Stomach (tissue), 4 donors: ENCODE measurements around the gene SLC26A2.

Experiments
- POLR2A ChIP-seq, 4 donors: fragments of 450-650 bp; IDR thresholded peaks; one replicate each; pipeline ENCODE4 v1.6.1; 2016; ENCODE audit warnings: antibody characterized with exemption in 4 of 4, control low read depth in 2 of 4, mild to moderate bottlenecking in 1 of 4, moderate library complexity in 1 of 4
- POLR2AphosphoS5 ChIP-seq, 3 donors: sonication (generic); formaldehyde crosslinking; IDR thresholded peaks; one replicate each; pipeline ENCODE4 v1.6.1; 2016; ENCODE audit warnings: antibody characterized with exemption in 3 of 3
- TF ChIP-seq, protein P1 (sequence below), 7 experiments: fragments of 450-650 bp in 4 of 7; fragments of 200-600 bp in 3 of 7; sonication (generic) in 3 of 7; IDR thresholded peaks; one replicate each; pipeline ENCODE4 v1.5.1; 2016 to 2019; ENCODE audit warnings: antibody characterized with exemption in 7 of 7, control low read depth in 2 of 7, mild to moderate bottlenecking in 1 of 7

GRCh38 chr5:150001660-150002486, 41.3 kb downstream of the SLC26A2 start:
- TF ChIP-seq, protein P1, sequence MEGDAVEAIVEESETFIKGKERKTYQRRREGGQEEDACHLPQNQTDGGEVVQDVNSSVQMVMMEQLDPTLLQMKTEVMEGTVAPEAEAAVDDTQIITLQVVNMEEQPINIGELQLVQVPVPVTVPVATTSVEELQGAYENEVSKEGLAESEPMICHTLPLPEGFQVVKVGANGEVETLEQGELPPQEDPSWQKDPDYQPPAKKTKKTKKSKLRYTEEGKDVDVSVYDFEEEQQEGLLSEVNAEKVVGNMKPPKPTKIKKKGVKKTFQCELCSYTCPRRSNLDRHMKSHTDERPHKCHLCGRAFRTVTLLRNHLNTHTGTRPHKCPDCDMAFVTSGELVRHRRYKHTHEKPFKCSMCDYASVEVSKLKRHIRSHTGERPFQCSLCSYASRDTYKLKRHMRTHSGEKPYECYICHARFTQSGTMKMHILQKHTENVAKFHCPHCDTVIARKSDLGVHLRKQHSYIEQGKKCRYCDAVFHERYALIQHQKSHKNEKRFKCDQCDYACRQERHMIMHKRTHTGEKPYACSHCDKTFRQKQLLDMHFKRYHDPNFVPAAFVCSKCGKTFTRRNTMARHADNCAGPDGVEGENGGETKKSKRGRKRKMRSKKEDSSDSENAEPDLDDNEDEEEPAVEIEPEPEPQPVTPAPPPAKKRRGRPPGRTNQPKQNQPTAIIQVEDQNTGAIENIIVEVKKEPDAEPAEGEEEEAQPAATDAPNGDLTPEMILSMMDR (IDR thresholded peaks at IDR 0.05): peak in 6 of 7 experiments; percentile 11 to 62 (median 60)
- TF ChIP-seq POLR2A (IDR thresholded peaks at IDR 0.05) (no peak), POLR2AphosphoS5 (IDR thresholded peaks at IDR 0.05) (peak in 1 of 3 donors; percentile 61)
